H9 (cell line): ENCODE data around the gene TGFBI. TPM values are rescaled to one million over a fixed set of nuclear protein-coding genes. Genes with fewer than 3 reads are reported as not detected.

Experiments used
- DNase-seq: peaks from one replicate; pipeline ENCODE4 v3.0.0-alpha.2; 2017
- H2AFZ ChIP-seq: one replicate; pipeline ENCODE4 v1.6.1; 2013; ENCODE audit warnings: mild to moderate bottlenecking, low read length, control low read depth, moderate library complexity
- H2AK5ac ChIP-seq: 2 replicates; pipeline ENCODE4 v1.6.1; 2013; ENCODE audit warnings: low read length, control low read depth, mixed read lengths; ENCODE audit not compliant: insufficient read length
- H2BK120ac ChIP-seq: one replicate; pipeline ENCODE4 v1.6.1; 2013; ENCODE audit warnings: low read depth, mild to moderate bottlenecking, low read length, control low read depth, inconsistent platforms; ENCODE audit not compliant: poor library complexity, severe bottlenecking
- H2BK12ac ChIP-seq: 2 replicates; pipeline ENCODE4 v1.6.1; 2013; ENCODE audit warnings: low read length, control low read depth, mixed read lengths, low read depth; ENCODE audit not compliant: insufficient read length
- H2BK15ac ChIP-seq: 2 replicates; pipeline ENCODE4 v1.6.1; 2013; ENCODE audit warnings: low read depth, low read length, control low read depth
- H2BK20ac ChIP-seq: one replicate; pipeline ENCODE4 v1.6.1; 2013; ENCODE audit warnings: low read depth, mild to moderate bottlenecking, low read length, control low read depth, inconsistent platforms; ENCODE audit not compliant: poor library complexity, severe bottlenecking
- H2BK5ac ChIP-seq: 2 replicates; pipeline ENCODE4 v1.6.1; 2013; ENCODE audit warnings: low read length, control low read depth, mixed read lengths; ENCODE audit not compliant: insufficient read length
- H3K14ac ChIP-seq: 2 replicates; pipeline ENCODE4 v1.6.1; 2013; ENCODE audit warnings: low read length, control low read depth; ENCODE audit not compliant: insufficient read depth
- H3K18ac ChIP-seq: 2 replicates; pipeline ENCODE4 v1.6.1; 2013; ENCODE audit warnings: low read depth, mild to moderate bottlenecking, mixed read lengths, low read length, control low read depth; ENCODE audit not compliant: insufficient read length
- H3K23ac ChIP-seq: 2 replicates; pipeline ENCODE4 v1.6.1; 2013; ENCODE audit warnings: low read length, control low read depth, mixed read lengths, low read depth; ENCODE audit not compliant: insufficient read length
- H3K23me2 ChIP-seq: 2 replicates; pipeline ENCODE4 v1.6.1; 2013; ENCODE audit warnings: low read depth, mild to moderate bottlenecking, mixed read lengths, low read length, control low read depth; ENCODE audit not compliant: insufficient read length, poor library complexity, severe bottlenecking
- H3K27ac ChIP-seq: 2 replicates; pipeline ENCODE4 v1.5.1; 2013; ENCODE audit warnings: low read length, control low read depth, mixed read lengths, low read depth; ENCODE audit not compliant: insufficient read length
- H3K27me3 ChIP-seq: 2 replicates; pipeline ENCODE4 v1.6.1; 2013; ENCODE audit warnings: low read length, control low read depth, inconsistent platforms; ENCODE audit not compliant: insufficient read depth
- H3K4ac ChIP-seq: 2 replicates; pipeline ENCODE4 v1.6.1; 2013; ENCODE audit warnings: low read depth, mild to moderate bottlenecking, control low read depth, inconsistent platforms, low read length, moderate library complexity
- H3K4me1 ChIP-seq: 2 replicates; pipeline ENCODE4 v1.6.1; 2013; ENCODE audit warnings: low read length, control low read depth, inconsistent platforms; ENCODE audit not compliant: insufficient read depth
- H3K4me2 ChIP-seq: 2 replicates; pipeline ENCODE4 v1.6.1; 2013; ENCODE audit warnings: low read length, control low read depth, mixed read lengths; ENCODE audit not compliant: insufficient read length, insufficient read depth
- H3K56ac ChIP-seq: 2 replicates; pipeline ENCODE4 v1.6.1; 2013; ENCODE audit warnings: low read depth, mild to moderate bottlenecking, mixed read lengths, low read length, control low read depth; ENCODE audit not compliant: insufficient read length
- H3K79me1 ChIP-seq: 2 replicates; pipeline ENCODE4 v1.6.1; 2013; ENCODE audit warnings: low read depth, mild to moderate bottlenecking, moderate library complexity, low read length, control low read depth, inconsistent platforms; ENCODE audit not compliant: insufficient read depth, poor library complexity, severe bottlenecking
- H3K79me2 ChIP-seq: 2 replicates; pipeline ENCODE4 v1.6.1; 2013; ENCODE audit warnings: low read length, control low read depth, inconsistent platforms; ENCODE audit not compliant: insufficient read depth
- H3K9ac ChIP-seq: 2 replicates; pipeline ENCODE4 v1.6.1; 2013; ENCODE audit warnings: low read length, control low read depth, mixed read lengths; ENCODE audit not compliant: insufficient read length; ENCODE audit errors: extremely low read depth
- H3K9me3 ChIP-seq: one replicate; pipeline ENCODE4 v1.6.1; 2013; ENCODE audit warnings: low read depth, low read length, inconsistent platforms; ENCODE audit not compliant: control insufficient read depth
- H3T11ph ChIP-seq: one replicate; pipeline ENCODE4 v1.6.1; 2013; ENCODE audit warnings: mild to moderate bottlenecking, low read length, control low read depth, inconsistent platforms
- H4K20me1 ChIP-seq: one replicate; pipeline ENCODE4 v1.6.1; 2013; ENCODE audit not compliant: control insufficient read depth, insufficient read length, insufficient read depth
- H4K5ac ChIP-seq: 2 replicates; pipeline ENCODE4 v1.6.1; 2013; ENCODE audit warnings: low read depth, mild to moderate bottlenecking, mixed read lengths, low read length, control low read depth; ENCODE audit not compliant: insufficient read length
- H4K8ac ChIP-seq: replicated peaks from 2 replicates; pipeline ENCODE4 v1.6.1; 2013; ENCODE audit warnings: low read length, control low read depth, mixed read lengths, low read depth; ENCODE audit not compliant: insufficient read length
- H4K91ac ChIP-seq: 2 replicates; pipeline ENCODE4 v1.6.1; 2013; ENCODE audit warnings: low read depth, mild to moderate bottlenecking, moderate library complexity, mixed read lengths, low read length, control low read depth; ENCODE audit not compliant: insufficient read length
- H3K27ac Mint-ChIP-seq, 3 experiments: 2 replicates in 2 of 3; 3 replicates in 1 of 3; pipeline ENCODE4 v1.8.0; 2020 to 2021; ENCODE audit warnings: mixed read lengths in 3 of 3, mild to moderate bottlenecking in 1 of 3, moderate library complexity in 1 of 3
- H3K27me3 Mint-ChIP-seq: 2 replicates; pipeline ENCODE4 v1.8.0; 2021; ENCODE audit warnings: low read depth, mild to moderate bottlenecking, moderate library complexity, mixed read lengths
- H3K36me3 Mint-ChIP-seq, 3 experiments: 2 replicates in 2 of 3; 3 replicates in 1 of 3; pipeline ENCODE4 v1.8.0; 2020 to 2021; ENCODE audit warnings: low read depth in 3 of 3, mixed read lengths in 3 of 3; ENCODE audit not compliant: insufficient read depth in 1 of 3
- H3K4me1 Mint-ChIP-seq, 2 experiments: 2 replicates each; pipeline ENCODE4 v1.8.0; 2020; ENCODE audit warnings: mixed read lengths in 2 of 2
- H3K4me3 Mint-ChIP-seq, 2 experiments: 2 replicates in 1 of 2; 3 replicates in 1 of 2; pipeline ENCODE4 v1.8.0; 2020 to 2021; ENCODE audit warnings: mild to moderate bottlenecking in 2 of 2, mixed read lengths in 2 of 2, moderate library complexity in 1 of 2
- H3K9me3 Mint-ChIP-seq, 2 experiments: 2 replicates in 1 of 2; 3 replicates in 1 of 2; pipeline ENCODE4 v1.8.0; 2020; ENCODE audit warnings: mild to moderate bottlenecking in 2 of 2, mixed read lengths in 2 of 2, moderate library complexity in 1 of 2
- CTCF ChIP-seq: fragments of 200-600 bp; sonication (generic); conservative IDR thresholded peaks from 3 replicates; pipeline ENCODE4 v1.8.0; 2021; ENCODE audit warnings: antibody characterized with exemption, mild to moderate bottlenecking
- WGBS: extraction: QIAGEN DNeasy Blood & Tissue Kit; methylation state at CpG from one replicate; pipeline ENCODE4 v1.1.7; 2013; ENCODE audit warnings: missing lambda C conversion rate, low lambda C conversion rate, mixed read lengths; ENCODE audit not compliant: insufficient read length; ENCODE audit errors: extremely low coverage; 5-methylcytosine and 5-hydroxymethylcytosine counted together
- total RNA-seq: library from RNA; stranded (reverse); gene quantifications from 2 replicates; pipeline ENCODE4 v1.2.1, GENCODE V29; 2021

Gene TGFBI
- total RNA-seq, 1 experiment from 2014 or later = 4.7 TPM

GRCh38 chr5:136007271-136007670 is 21.5 kb upstream of the TGFBI start:
- TF ChIP-seq CTCF = no peak
- H3K18ac ChIP-seq = no peak overlapping the region
- no peak overlapping the region for H3K14ac ChIP-seq
- H3K79me1 ChIP-seq = no peaks in the 10 kb centered on the region
- no peak overlapping the region for H4K91ac ChIP-seq
- no peak overlapping the region for H3K23ac ChIP-seq
- no peak overlapping the region for H3K4me2 ChIP-seq
- no peaks in the 10 kb centered on the region for H3K4me1 Mint-ChIP-seq
- H4K8ac ChIP-seq = no peak overlapping the region
- no peak for DNase-seq
- H3K36me3 Mint-ChIP-seq = no peaks in the 10 kb centered on the region
- no peaks in the 10 kb centered on the region for H3K9me3 ChIP-seq
- no peak overlapping the region for H2BK5ac ChIP-seq
- H3K27me3 Mint-ChIP-seq = peaks cover 4% of the 10 kb centered on the region
- WGBS = no CpG with 5 or more reads among the region's 4 CpGs
- H2AFZ ChIP-seq = no peak overlapping the region
- H3K27ac ChIP-seq = no peak overlapping the region
- no peaks in the 10 kb centered on the region for H3K9me3 Mint-ChIP-seq
- H3K9ac ChIP-seq = no peak overlapping the region
- no peak overlapping the region for H2AK5ac ChIP-seq
- H3K56ac ChIP-seq = no peak overlapping the region
- H4K5ac ChIP-seq = no peak overlapping the region
- H2BK20ac ChIP-seq = no peak overlapping the region
- no peaks in the 10 kb centered on the region for H3K27me3 ChIP-seq
- no peak overlapping the region for H3K27ac Mint-ChIP-seq
- no peak overlapping the region for H2BK15ac ChIP-seq
- H3K4me1 ChIP-seq = no peaks in the 10 kb centered on the region
- H3T11ph ChIP-seq = no peak overlapping the region
- H2BK120ac ChIP-seq = no peak overlapping the region
- no peaks in the 10 kb centered on the region for H3K23me2 ChIP-seq
- no peak overlapping the region for H3K4me3 Mint-ChIP-seq
- H3K79me2 ChIP-seq = no peaks in the 10 kb centered on the region
- no peaks in the 10 kb centered on the region for H4K20me1 ChIP-seq
- no peak overlapping the region for H3K4ac ChIP-seq
- no peak overlapping the region for H2BK12ac ChIP-seq
